GM12892 (cell line): Measurements from ENCODE around the gene CFLAR.

Experiments used
- POLR2A ChIP-seq: IDR thresholded peaks from 2 replicates; pipeline ENCODE4 v1.6.1; 2011; ENCODE audit warnings: low read depth, low read length, control low read depth
- TAF1 ChIP-seq: IDR thresholded peaks from 2 replicates; pipeline ENCODE4 v1.6.1; 2011; ENCODE audit warnings: low read depth, mild to moderate bottlenecking, control low read depth, low read length, borderline replicate concordance

- no peak for TF ChIP-seq TAF1
- no peak for TF ChIP-seq POLR2A
These were observed 22.4 kb upstream of the CFLAR start for GRCh38 chr2:201093573-201093972.
